Astrocyte of the spinal cord (primary cell): ENCODE data around the gene DERA.
A peak's percentile ranks its signal among the peaks of the same experiment; 100 is the strongest.

ENCODE experiments used
- DNase-seq: peaks from one replicate; pipeline ENCODE4 v3.0.0; 2011; ENCODE audit warnings: low read depth, low spot score
- H3K4me3 ChIP-seq: 2 replicates; pipeline ENCODE4 v1.5.1; 2011; ENCODE audit warnings: low read depth, mild to moderate bottlenecking, low read length, moderate library complexity
- CTCF ChIP-seq: IDR thresholded peaks from 2 replicates; pipeline ENCODE4 v1.5.1; 2012; ENCODE audit warnings: low read depth, mild to moderate bottlenecking, low read length, inconsistent platforms
- in situ Hi-C: cut with HindIII; loops from 2 replicates; pipeline ENCODE4 v1.10.0; 2017; ENCODE audit warnings: low sequenced_read_pairs

DERA gene

GRCh38 chr12:15886372-15887042 lies 24.6 kb upstream of the DERA start:
- DNase-seq = peak; percentile 55
- in situ Hi-C loops = no loop called here
- no peak overlapping the region for H3K4me3 ChIP-seq
- no peak for TF ChIP-seq CTCF

GRCh38 chr12:15887043-15887817 lies 23.9 kb upstream of the DERA start:
- in situ Hi-C loops = no loop called here
- H3K4me3 ChIP-seq = no peak overlapping the region
- no peak for DNase-seq
- no peak for TF ChIP-seq CTCF

- TF ChIP-seq CTCF = no peak
- in situ Hi-C loops = no loop called here
- no peak for DNase-seq
- H3K4me3 ChIP-seq = no peak overlapping the region
Observed at GRCh38 chr12:15892645-15893259, 18.4 kb upstream of the DERA start.

GRCh38 chr12:15893260-15893659 lies 17.9 kb upstream of the DERA start:
- no peak overlapping the region for H3K4me3 ChIP-seq
- in situ Hi-C loops = no loop called here
- no peak for TF ChIP-seq CTCF
- no peak for DNase-seq

GRCh38 chr12:15896867-15897266 lies 14.3 kb upstream of the DERA start:
- in situ Hi-C loops = no loop called here
- no peak for DNase-seq
- H3K4me3 ChIP-seq = no peak overlapping the region
- no peak for TF ChIP-seq CTCF

- no peak for DNase-seq
- TF ChIP-seq CTCF = no peak
- in situ Hi-C loops = no loop called here
- no peak overlapping the region for H3K4me3 ChIP-seq
Observed at GRCh38 chr12:15897433-15897832, 13.7 kb upstream of the DERA start.
